Fibroblast of pulmonary artery (primary cell): ENCODE measurements around the gene IQCF2.
"Not testable (repeated sequence)": the region's sequence is repeated elsewhere in the genome, so short reads cannot be mapped to it uniquely, and the experiment has no call there.

Source experiments
- DNase-seq: peaks from one replicate; pipeline ENCODE4 v3.0.0-alpha.2; 2010; ENCODE audit warnings: low read depth
- H3K4me3 ChIP-seq: replicated peaks from 2 replicates; pipeline ENCODE4 v1.5.1; 2011; ENCODE audit warnings: low read depth, mild to moderate bottlenecking, control low read depth, low read length, moderate library complexity
- CTCF ChIP-seq: IDR thresholded peaks from 2 replicates; pipeline ENCODE4 v1.5.1; 2011; ENCODE audit warnings: mild to moderate bottlenecking, control low read depth, low read length, inconsistent platforms; ENCODE audit errors: missing control alignments

Gene IQCF2

GRCh38 chr3:51891242-51892039 lies 30.0 kb downstream of the IQCF2 start:
- TF ChIP-seq CTCF, result no peak
- H3K4me3 ChIP-seq, result no peak overlapping the region
- DNase-seq, result no peak

- H3K4me3 ChIP-seq, result no peak overlapping the region
- DNase-seq, result no peak
- no peak for TF ChIP-seq CTCF
These were observed 33.0 kb downstream of the IQCF2 start for GRCh38 chr3:51894391-51894790.

- no peak overlapping the region for H3K4me3 ChIP-seq
- no peak for TF ChIP-seq CTCF
- no peak for DNase-seq
These were observed 33.5 kb downstream of the IQCF2 start for GRCh38 chr3:51894939-51895338.

- no peak for DNase-seq
- no peak overlapping the region for H3K4me3 ChIP-seq
- TF ChIP-seq CTCF, result no peak
These were observed 35.3 kb downstream of the IQCF2 start for GRCh38 chr3:51896607-51897305.

- DNase-seq, result no peak
- no peak overlapping the region for H3K4me3 ChIP-seq
- TF ChIP-seq CTCF, result no peak
These were observed 36.0 kb downstream of the IQCF2 start for GRCh38 chr3:51897391-51897790.

GRCh38 chr3:51900043-51900442 lies 38.6 kb downstream of the IQCF2 start:
- not testable (repeated sequence) for DNase-seq, H3K4me3 ChIP-seq

GRCh38 chr3:51902361-51902760 lies 40.9 kb downstream of the IQCF2 start:
- DNase-seq, H3K4me3 ChIP-seq: not testable (repeated sequence)
